ENCODE measurements around the gene DPH5.

- TF ChIP-seq EZH2 (IDR thresholded peaks at IDR 0.05; ENCODE audit: borderline replicate concordance, low read length) (no peak), CTCF (conservative IDR thresholded peaks at IDR 0.05 in 1 of 2, IDR thresholded peaks at IDR 0.05 in 1 of 2; ENCODE audit: extremely low read depth in 1 of 2, insufficient read depth in 1 of 2, low read depth in 1 of 2, low read length in 2 of 2) (no peak)
These were observed 75.2 kb downstream of the DPH5 start for GRCh38 chr1:100950337-100950736.
